Ishikawa (cell line): ENCODE data around the gene BCAS2.

Experiments used
- CEBPB ChIP-seq: IDR thresholded peaks from 2 replicates; pipeline ENCODE4 v1.6.1; 2012
- CREB1 ChIP-seq: IDR thresholded peaks from 2 replicates; pipeline ENCODE4 v1.6.1; 2012; ENCODE audit warnings: low read depth
- EGR1 ChIP-seq: IDR thresholded peaks from 2 replicates; pipeline ENCODE4 v1.6.1; 2012
- EP300 ChIP-seq: IDR thresholded peaks from 2 replicates; pipeline ENCODE4 v1.6.1; 2012; ENCODE audit warnings: borderline replicate concordance
- FOXM1 ChIP-seq: IDR thresholded peaks from 2 replicates; pipeline ENCODE4 v1.6.1; 2012; ENCODE audit warnings: low read depth, borderline replicate concordance
- MAX ChIP-seq: IDR thresholded peaks from 2 replicates; pipeline ENCODE4 v1.6.1; 2012
- NFIC ChIP-seq: IDR thresholded peaks from 2 replicates; pipeline ENCODE4 v1.6.1; 2012
- RAD21 ChIP-seq: IDR thresholded peaks from 2 replicates; pipeline ENCODE4 v1.6.1; 2012; ENCODE audit warnings: low read depth
- REST ChIP-seq: IDR thresholded peaks from 2 replicates; pipeline ENCODE4 v1.6.1; 2012; ENCODE audit warnings: low read depth, mild to moderate bottlenecking
- TAF1 ChIP-seq: IDR thresholded peaks from 2 replicates; pipeline ENCODE4 v1.6.1; 2012; ENCODE audit warnings: low read depth, mild to moderate bottlenecking
- TCF12 ChIP-seq: IDR thresholded peaks from 2 replicates; pipeline ENCODE4 v1.6.1; 2012; ENCODE audit warnings: low read depth
- TEAD4 ChIP-seq: IDR thresholded peaks from 2 replicates; pipeline ENCODE4 v1.6.1; 2012
- USF1 ChIP-seq: IDR thresholded peaks from 2 replicates; pipeline ENCODE4 v1.6.1; 2012
- YY1 ChIP-seq: IDR thresholded peaks from 2 replicates; pipeline ENCODE4 v1.6.1; 2012; ENCODE audit warnings: low read depth
- ZBTB7A ChIP-seq: IDR thresholded peaks from 2 replicates; pipeline ENCODE4 v1.6.1; 2012; ENCODE audit warnings: low read depth

The BCAS2 gene

GRCh38 chr1:114558544-114558943 lies 22.9 kb downstream of the BCAS2 start:
- TF ChIP-seq NFIC (no peak), EGR1 (no peak), CREB1 (no peak), RAD21 (peak; percentile 58), YY1 (no peak), TEAD4 (no peak), EP300 (no peak)

- TF ChIP-seq TAF1 (no peak), TCF12 (no peak), TEAD4 (no peak), RAD21 (no peak), YY1 (no peak), MAX (no peak), CEBPB (no peak), REST (no peak), USF1 (no peak), NFIC (no peak), CREB1 (no peak), EGR1 (no peak), EP300 (no peak), ZBTB7A (no peak), FOXM1 (no peak)
These were observed 26.8 kb downstream of the BCAS2 start for GRCh38 chr1:114554577-114554976.

GRCh38 chr1:114552106-114552639 lies 29.2 kb downstream of the BCAS2 start:
- TF ChIP-seq YY1: no peak
- no peak for TF ChIP-seq REST
- TF ChIP-seq RAD21: no peak
- no peak for TF ChIP-seq TCF12
- no peak for TF ChIP-seq TEAD4
- no peak for TF ChIP-seq MAX
- no peak for TF ChIP-seq ZBTB7A
- TF ChIP-seq CEBPB: no peak
- TF ChIP-seq EP300: no peak
- TF ChIP-seq FOXM1: no peak
- TF ChIP-seq NFIC: no peak
- no peak for TF ChIP-seq TAF1
- TF ChIP-seq USF1: no peak
- TF ChIP-seq CREB1: no peak

- no peak for TF ChIP-seq ZBTB7A
- no peak for TF ChIP-seq EGR1
- no peak for TF ChIP-seq RAD21
- TF ChIP-seq NFIC: no peak
- no peak for TF ChIP-seq TAF1
- no peak for TF ChIP-seq MAX
- no peak for TF ChIP-seq TEAD4
- no peak for TF ChIP-seq CREB1
- no peak for TF ChIP-seq CEBPB
- no peak for TF ChIP-seq REST
- TF ChIP-seq FOXM1: no peak
- no peak for TF ChIP-seq TCF12
- TF ChIP-seq USF1: no peak
- TF ChIP-seq YY1: no peak
- TF ChIP-seq EP300: no peak
These were observed 30.0 kb downstream of the BCAS2 start for GRCh38 chr1:114551400-114551799.
